ENCODE results near the gene UBA1.
"Not testable (repeated sequence)": the region's sequence is repeated elsewhere in the genome, so short reads cannot be mapped to it uniquely, and the experiment has no call there.

Gene UBA1

GRCh38 chrX:47229427-47229826 is 35.8 kb downstream of the UBA1 start:
- no peak for DNase-seq (ENCODE audit: low read depth)

GRCh38 chrX:47230136-47230868 is 36.7 kb downstream of the UBA1 start:
- no peak for DNase-seq (ENCODE audit: low read depth)

- DNase-seq (ENCODE audit: low read depth), result no peak
Measured at GRCh38 chrX:47231167-47231566, 37.5 kb downstream of the UBA1 start.

DNA sequence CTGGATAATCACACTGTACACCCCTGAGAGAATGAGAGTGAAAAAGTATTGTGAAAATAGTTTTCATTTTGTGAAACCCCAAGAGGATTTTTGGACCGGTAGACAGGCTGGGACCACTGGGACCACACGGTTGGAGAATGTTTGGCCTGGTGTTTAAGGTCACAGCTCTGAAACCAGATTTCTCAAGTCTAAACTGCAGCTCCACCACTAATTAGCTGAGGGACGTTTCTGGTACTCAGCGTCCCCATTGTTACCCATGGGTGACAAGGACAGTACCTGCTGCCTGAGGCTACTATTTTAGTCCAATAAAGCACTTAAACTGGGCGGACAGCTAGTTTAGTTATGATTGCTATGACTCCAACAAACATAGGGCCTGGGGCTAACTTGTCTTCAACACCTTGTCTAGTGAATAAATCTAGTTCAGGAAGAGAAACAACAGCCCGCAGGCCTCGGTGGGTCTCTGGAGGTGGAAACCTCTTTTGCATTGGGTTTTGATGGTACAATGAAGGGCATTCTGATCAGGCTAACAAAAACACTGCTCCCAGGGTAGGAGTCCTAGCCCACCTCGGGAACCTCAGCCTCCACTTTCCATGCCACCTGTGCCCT is 38.7 kb downstream of the UBA1 start:
- no peak for DNase-seq (ENCODE audit: low read depth)

- DNase-seq (ENCODE audit: low read depth), result no peak
Measured at GRCh38 chrX:47232803-47233332, 39.2 kb downstream of the UBA1 start, which contains the start of gene USP11. Gene USP11, plus strand, starts transcription at chrX:47233009. Its CDS starts 35 bp downstream, at chrX:47233044.

DNA sequence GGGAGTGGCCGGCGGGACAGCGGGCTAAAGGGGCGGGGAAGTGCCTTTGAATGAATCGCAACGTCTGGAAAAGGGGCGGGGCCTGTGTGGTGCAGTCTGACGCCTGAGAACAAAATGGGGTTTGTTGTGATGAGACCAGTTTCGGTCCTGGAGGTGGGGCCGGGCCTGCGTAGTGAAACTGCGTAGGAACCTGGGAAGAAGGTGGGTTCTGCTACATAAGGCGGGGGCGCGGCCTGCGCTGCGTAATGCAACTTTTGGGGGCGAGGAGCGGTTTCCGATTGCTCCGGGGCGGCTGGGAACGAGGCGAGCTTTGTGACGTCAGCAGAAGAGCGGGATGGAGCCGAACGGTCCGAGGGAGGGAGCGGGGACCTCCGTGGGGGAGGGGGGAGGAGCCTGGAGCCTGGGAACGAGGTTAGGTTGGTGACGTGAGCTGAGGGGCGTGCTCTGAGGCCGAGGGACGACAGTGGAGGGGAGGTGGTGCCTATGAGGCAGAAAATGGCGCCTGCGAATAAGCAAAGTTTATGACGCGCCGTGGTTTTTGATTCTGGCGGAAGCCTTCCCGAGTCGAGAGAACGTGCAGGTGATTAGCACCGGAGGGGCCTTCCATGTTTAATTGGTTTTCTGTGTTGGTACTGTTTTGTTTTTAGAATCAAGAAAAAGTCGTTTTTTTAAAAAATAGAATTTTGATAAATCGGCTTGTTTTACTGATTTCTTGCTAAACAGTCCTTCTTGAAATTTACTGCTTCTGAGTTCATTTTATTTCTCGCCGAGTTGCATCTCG is 39.9 kb downstream of the UBA1 start:
- peak; percentile 85 for DNase-seq (ENCODE audit: low read depth)

- no peak for DNase-seq (ENCODE audit: low read depth)
Measured at GRCh38 chrX:47234583-47234982, 41.0 kb downstream of the UBA1 start.

DNA sequence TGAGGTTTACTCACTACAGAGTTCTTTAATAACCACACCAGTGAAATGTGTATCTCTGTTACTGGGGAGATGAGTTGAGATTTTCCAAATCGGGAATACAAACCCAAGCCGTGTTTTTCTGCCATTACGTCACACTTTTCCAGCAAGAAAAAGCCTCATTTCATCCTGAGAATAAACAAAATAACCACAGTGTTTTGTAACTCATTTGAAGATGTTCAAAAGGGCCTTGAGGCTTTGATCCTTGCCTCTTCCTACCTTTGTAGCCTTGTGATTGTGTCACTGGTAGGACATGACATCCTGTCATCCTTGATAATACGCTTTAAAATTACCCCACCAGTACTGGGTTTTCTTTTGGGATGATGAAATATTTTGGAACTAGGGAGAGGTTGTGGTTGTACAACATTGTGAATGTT is 42.1 kb downstream of the UBA1 start:
- no peak for DNase-seq (ENCODE audit: low read depth)

DNA sequence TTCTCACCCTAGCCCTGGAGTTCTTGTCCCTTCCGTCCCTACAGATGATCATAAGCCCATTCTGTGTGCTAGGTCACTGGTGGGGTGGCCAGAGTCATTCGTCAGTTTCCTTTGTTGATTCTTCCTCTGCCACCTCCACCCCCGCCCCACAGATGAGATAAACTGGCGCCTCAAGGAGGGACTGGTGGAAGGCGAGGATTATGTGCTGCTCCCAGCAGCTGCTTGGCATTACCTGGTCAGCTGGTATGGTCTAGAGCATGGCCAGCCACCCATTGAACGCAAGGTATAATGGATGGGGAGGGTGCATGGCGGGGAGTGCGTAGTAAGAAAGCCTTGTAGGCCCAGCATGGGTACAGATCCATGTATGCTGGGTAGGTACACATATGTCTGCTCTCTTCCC is 45.6 kb downstream of the UBA1 start:
- no peak for DNase-seq (ENCODE audit: low read depth)

GRCh38 chrX:47239898-47240545 is 46.4 kb downstream of the UBA1 start:
- DNase-seq (ENCODE audit: low read depth), result no peak

DNA sequence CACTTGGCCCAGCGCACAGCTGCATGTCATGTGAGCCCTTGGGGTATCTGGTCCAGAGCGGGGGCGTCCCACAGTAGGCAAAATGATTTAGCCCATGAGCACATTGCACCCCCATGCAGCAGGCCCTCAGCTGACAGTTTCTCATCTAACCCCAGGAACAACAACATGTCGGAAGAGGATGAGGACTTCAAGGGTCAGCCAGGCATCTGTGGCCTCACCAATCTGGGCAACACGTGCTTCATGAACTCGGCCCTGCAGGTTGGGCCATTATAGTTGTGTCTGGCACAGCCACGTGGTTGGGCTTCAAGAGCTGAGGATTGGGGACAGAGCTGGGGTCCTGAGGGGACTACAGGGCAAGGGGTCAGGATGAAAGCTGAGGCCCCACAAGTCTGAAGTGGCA is 47.0 kb downstream of the UBA1 start:
- DNase-seq (ENCODE audit: low read depth), result no peak

DNA sequence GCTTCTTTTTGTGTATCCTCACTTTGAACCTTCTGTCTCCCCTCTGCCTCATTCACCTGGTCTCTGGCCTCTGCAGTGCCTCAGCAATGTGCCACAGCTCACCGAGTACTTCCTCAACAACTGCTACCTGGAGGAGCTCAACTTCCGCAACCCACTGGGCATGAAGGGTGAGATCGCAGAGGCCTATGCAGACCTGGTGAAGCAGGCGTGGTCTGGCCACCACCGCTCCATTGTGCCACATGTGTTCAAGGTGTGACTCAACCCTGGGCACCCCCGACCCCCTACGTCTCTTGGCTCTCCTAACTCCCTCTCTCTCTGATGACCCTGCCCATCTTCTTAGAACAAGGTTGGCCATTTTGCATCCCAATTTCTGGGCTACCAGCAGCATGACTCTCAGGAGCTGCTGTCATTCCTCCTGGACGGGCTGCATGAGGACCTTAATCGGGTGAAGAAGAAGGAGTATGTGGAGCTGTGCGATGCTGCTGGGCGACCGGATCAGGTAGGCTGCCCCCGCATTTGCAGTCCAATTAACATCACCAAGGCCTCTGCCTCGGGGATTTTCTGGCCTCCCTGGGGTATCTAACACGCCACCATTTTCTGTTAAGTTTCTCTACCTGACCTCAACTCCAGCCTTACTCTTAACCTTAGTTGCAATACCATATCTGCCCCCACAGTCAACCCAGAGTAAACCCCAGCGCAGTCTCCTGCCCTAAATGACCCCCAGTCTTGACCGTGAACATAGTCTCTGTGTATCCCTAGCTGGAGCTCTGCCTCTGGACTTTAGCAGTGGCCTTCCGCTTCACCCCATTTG is 47.8 kb downstream of the UBA1 start:
- DNase-seq (ENCODE audit: low read depth), result no peak

GRCh38 chrX:47242321-47242720 is 48.7 kb downstream of the UBA1 start:
- no peak for DNase-seq (ENCODE audit: low read depth)

DNA sequence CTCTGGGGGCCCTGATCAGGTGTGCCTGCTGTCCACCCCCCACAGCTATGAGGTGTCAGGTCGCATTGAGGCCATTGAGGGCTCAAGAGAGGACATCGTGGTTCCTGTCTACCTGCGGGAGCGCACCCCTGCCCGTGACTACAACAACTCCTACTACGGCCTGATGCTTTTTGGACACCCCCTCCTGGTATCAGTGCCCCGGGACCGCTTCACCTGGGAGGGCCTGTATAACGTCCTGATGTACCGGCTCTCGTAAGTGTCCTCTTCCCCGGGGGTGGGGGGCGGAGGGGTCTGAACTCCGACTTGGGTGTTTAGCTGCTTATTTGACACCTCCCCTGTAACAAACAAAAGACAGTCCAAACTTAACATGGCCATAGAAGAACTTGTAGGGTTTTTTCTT is 49.7 kb downstream of the UBA1 start:
- DNase-seq (ENCODE audit: low read depth), result no peak

GRCh38 chrX:47244676-47245075 is 51.0 kb downstream of the UBA1 start:
- DNase-seq (ENCODE audit: low read depth), result no peak

DNA sequence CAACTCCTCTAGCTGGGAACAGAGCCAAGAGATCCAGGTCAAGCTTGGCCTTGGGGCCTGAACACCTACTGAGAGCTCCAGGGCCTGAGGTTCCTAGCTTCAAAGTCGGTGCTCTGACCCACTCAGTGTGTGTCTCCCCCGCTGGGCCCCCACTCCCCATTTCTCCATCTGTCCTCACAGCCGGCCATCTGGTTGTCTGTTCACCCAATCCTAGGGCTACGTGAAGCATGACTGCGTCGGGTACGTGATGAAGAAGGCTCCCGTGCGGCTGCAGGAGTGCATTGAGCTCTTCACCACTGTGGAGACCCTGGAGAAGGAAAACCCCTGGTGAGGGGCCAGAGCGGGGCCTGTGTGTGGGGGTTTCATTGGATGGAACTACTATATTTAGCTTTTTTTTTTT is 51.5 kb downstream of the UBA1 start:
- DNase-seq (ENCODE audit: low read depth), result no peak

DNA sequence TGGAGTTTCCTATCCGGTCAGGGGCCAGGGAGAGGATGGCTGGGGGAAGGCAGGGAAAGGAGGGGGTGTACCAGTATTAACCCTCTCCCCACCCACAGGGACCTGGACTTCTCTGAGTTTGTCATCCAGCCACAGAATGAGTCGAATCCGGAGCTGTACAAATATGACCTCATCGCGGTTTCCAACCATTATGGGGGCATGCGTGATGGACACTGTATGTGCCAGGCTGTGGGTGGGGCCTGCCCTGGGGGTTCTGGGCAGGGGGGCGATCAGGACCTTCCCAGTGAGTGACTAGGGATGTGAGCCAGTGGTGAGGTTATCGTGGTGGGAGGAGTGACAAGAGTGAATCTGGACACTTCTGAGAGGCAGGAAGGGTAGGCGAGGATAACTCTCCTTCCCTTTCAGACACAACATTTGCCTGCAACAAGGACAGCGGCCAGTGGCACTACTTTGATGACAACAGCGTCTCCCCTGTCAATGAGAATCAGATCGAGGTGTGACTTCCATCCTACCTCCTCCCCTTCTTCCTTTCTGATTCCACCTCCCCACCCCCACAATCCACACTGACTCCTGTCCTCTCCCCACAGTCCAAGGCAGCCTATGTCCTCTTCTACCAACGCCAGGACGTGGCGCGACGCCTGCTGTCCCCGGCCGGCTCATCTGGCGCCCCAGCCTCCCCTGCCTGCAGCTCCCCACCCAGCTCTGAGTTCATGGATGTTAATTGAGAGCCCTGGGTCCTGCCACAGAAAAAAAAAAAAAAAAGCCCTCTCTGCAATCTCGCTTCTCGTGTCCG is 53.8 kb downstream of the UBA1 start:
- DNase-seq (ENCODE audit: low read depth), result no peak

DNA sequence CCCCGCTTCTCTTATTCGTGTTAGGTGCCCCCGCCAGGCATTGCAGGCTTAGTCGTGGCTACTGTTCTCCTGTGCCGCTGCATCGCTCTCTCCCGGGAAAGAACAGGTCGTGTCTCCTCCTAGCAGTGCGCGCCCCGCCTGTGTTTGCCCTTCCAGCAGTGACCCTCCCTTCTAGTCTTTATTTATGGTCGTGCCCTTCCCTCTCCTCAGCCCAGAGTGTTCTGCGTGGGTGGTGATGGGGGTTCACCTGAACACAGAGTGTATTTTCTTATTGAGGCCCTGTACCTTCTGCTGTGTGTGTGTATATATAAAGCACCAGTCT is 54.3 kb downstream of the UBA1 start:
- no peak for DNase-seq (ENCODE audit: low read depth)

DNA sequence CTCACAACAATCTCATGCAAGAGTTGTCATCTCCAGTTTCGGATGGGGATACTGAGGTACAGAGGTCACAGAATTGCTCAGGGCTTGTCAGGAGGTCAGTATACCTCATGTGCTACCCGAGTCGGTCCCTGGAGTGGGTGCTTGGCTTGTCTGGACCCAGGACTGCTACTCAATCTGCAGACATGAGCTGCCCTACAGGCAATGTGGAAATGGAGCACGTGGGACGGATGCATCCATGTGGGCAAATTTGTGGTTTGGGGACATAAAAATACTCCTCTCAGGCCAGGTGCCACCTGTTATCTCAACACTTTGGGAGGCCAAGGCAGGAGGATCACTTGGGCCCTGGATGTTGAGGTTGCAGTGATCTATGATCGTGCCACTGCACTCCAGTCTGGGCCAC is 54.9 kb downstream of the UBA1 start:
- DNase-seq (ENCODE audit: low read depth), result no peak

- DNase-seq (ENCODE audit: low read depth), result no peak
Measured at GRCh38 chrX:47250017-47250347, 56.4 kb downstream of the UBA1 start.

DNA sequence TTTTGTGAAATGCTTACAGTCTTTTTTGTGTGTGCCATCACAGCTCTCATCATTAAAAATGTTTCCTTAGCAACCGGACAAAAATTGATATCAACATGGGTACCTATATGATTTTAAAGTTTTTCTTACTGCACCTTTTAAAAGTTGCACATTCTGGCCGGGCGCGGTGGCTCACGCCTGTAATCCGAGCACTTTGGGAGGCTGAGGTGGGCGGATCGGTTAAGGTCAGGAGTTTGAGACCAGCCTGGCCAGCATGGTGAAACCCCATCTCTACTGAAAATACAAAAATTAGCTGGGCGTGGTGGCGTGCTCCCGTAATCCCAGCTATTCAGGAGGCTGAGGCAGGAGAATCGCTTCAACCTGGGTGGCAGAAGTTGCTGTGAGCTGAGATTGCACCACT is 64.0 kb downstream of the UBA1 start:
- DNase-seq (ENCODE audit: low read depth), result not testable (repeated sequence)

Data from HS-5 (cell line).